ENCODE results near the gene MIP.
A peak's percentile ranks its signal among the peaks of the same experiment; 100 is the strongest.
"Not testable (repeated sequence)": the region's sequence is repeated elsewhere in the genome, so short reads cannot be mapped to it uniquely, and the experiment has no call there.

Gene MIP

GRCh38 chr12:56469007-56469930 is 14.8 kb upstream of the MIP start:
- peak overlapping the region; percentile 76 for H3K27ac ChIP-seq
- DNase-seq (ENCODE audit: low read depth, low spot score), result no peak

GRCh38 chr12:56468216-56469006 is 14.0 kb upstream of the MIP start, which contains the start of gene SPRYD4:
Gene SPRYD4 (plus strand): TSS chr12:56468578. CDS start chr12:56468592, 14 bp downstream.
- peak; percentile 70 for DNase-seq (ENCODE audit: low read depth, low spot score)
- H3K27ac ChIP-seq, result peak within 1 kb of the TSS; percentile 76

GRCh38 chr12:56462565-56462964 is 8.1 kb upstream of the MIP start:
- no peak for DNase-seq (ENCODE audit: low read depth, low spot score)

GRCh38 chr12:56461235-56462159 is 7.0 kb upstream of the MIP start:
- peak overlapping the region; percentile 60 for H3K27ac ChIP-seq
- DNase-seq (ENCODE audit: low read depth, low spot score), result no peak

More at GRCh38 chr12:56462565-56462964, 8.1 kb upstream of the MIP start:
- no peak overlapping the region for H3K27ac ChIP-seq

- H3K27ac ChIP-seq, result no peak overlapping the region
- DNase-seq (ENCODE audit: low read depth, low spot score), result no peak
Observed at GRCh38 chr12:56457817-56458216, 3.4 kb upstream of the MIP start.

GRCh38 chr12:56451147-56451546 is 3.3 kb downstream of the MIP start:
- DNase-seq (ENCODE audit: low read depth, low spot score), result no peak
- no peak overlapping the region for H3K27ac ChIP-seq

- H3K27ac ChIP-seq, result no peak overlapping the region
- no peak for DNase-seq (ENCODE audit: low read depth, low spot score)
Observed at GRCh38 chr12:56450241-56450640, 4.2 kb downstream of the MIP start.

- peak overlapping the region; percentile 59 for H3K27ac ChIP-seq
- DNase-seq (ENCODE audit: low read depth, low spot score), result no peak
Observed at GRCh38 chr12:56449622-56449984, 4.9 kb downstream of the MIP start.

- DNase-seq (ENCODE audit: low read depth, low spot score), result no peak
- H3K27ac ChIP-seq, result peak within 1 kb of the TSS; percentile 59
Observed at GRCh38 chr12:56448860-56449621, 5.4 kb downstream of the MIP start, which contains the start of gene TIMELESS. Gene TIMELESS (minus strand): TSS chr12:56449426. CDS start chr12:56434170, 15,256 bp downstream.

GRCh38 chr12:56443208-56443607 is 11.2 kb downstream of the MIP start:
- not testable (repeated sequence) for DNase-seq (ENCODE audit: low read depth, low spot score); H3K27ac ChIP-seq

GRCh38 chr12:56437430-56438176 is 16.9 kb downstream of the MIP start:
- no peak overlapping the region for H3K27ac ChIP-seq
- no peak for DNase-seq (ENCODE audit: low read depth, low spot score)

GRCh38 chr12:56434828-56435227 is 19.6 kb downstream of the MIP start:
- DNase-seq (ENCODE audit: low read depth, low spot score), result no peak
- H3K27ac ChIP-seq, result no peak overlapping the region

- no peak overlapping the region for H3K27ac ChIP-seq
- DNase-seq (ENCODE audit: low read depth, low spot score), result no peak
Observed at GRCh38 chr12:56431850-56432249, 22.6 kb downstream of the MIP start.

GRCh38 chr12:56431288-56431687 is 23.2 kb downstream of the MIP start:
- no peak overlapping the region for H3K27ac ChIP-seq
- DNase-seq (ENCODE audit: low read depth, low spot score), result no peak

- H3K27ac ChIP-seq, result no peak overlapping the region
- DNase-seq (ENCODE audit: low read depth, low spot score), result no peak
Observed at GRCh38 chr12:56425940-56426438, 28.5 kb downstream of the MIP start.

GRCh38 chr12:56425193-56425592 is 29.3 kb downstream of the MIP start:
- no peak overlapping the region for H3K27ac ChIP-seq
- DNase-seq (ENCODE audit: low read depth, low spot score), result no peak

- no peak overlapping the region for H3K27ac ChIP-seq
- no peak for DNase-seq (ENCODE audit: low read depth, low spot score)
Observed at GRCh38 chr12:56420411-56420810, 34.0 kb downstream of the MIP start.

GRCh38 chr12:56417739-56418138 is 36.7 kb downstream of the MIP start:
- H3K27ac ChIP-seq, result no peak overlapping the region
- DNase-seq (ENCODE audit: low read depth, low spot score), result no peak

Data from epithelial cell of prostate (primary cell).